ENCODE results near the gene RB1.

The RB1 gene

GRCh38 chr13:48402325-48402932 is 98.9 kb downstream of the RB1 start:
- Histone ChIP-seq H3K4me3 (ENCODE audit: low read depth, low read length) (no peak overlapping the region), H3K4me1 (no peaks in the 10 kb centered on the region), H3K27me3 (no peaks in the 10 kb centered on the region), H3K36me3 (peaks cover 5% of the 10 kb centered on the region), H3K9me3 (no peaks in the 10 kb centered on the region)
- DNase-seq, result no peak
- no peak for TF ChIP-seq CTCF (IDR thresholded peaks at IDR 0.05; ENCODE audit: low read depth, low read length)

- no peaks in the 10 kb centered on the region for H3K4me1 ChIP-seq
Observed at GRCh38 chr13:48403151-48403631, 99.6 kb downstream of the RB1 start.

GRCh38 chr13:48403913-48404312 is 100.4 kb downstream of the RB1 start:
- H3K9me3 ChIP-seq, result no peaks in the 10 kb centered on the region
- no peaks in the 10 kb centered on the region for H3K4me1 ChIP-seq
- no peak for TF ChIP-seq CTCF (IDR thresholded peaks at IDR 0.05; ENCODE audit: low read depth, low read length)
- peaks cover 5% of the 10 kb centered on the region for H3K36me3 ChIP-seq
- H3K27me3 ChIP-seq, result no peaks in the 10 kb centered on the region
- DNase-seq, result no peak
- H3K4me3 ChIP-seq (ENCODE audit: low read depth, low read length), result no peak overlapping the region

More at GRCh38 chr13:48403151-48403631, 99.6 kb downstream of the RB1 start:
- Histone ChIP-seq H3K27me3 (no peaks in the 10 kb centered on the region), H3K36me3 (peaks cover 5% of the 10 kb centered on the region), H3K4me3 (ENCODE audit: low read depth, low read length) (no peak overlapping the region), H3K9me3 (no peaks in the 10 kb centered on the region)
- DNase-seq, result no peak
- no peak for TF ChIP-seq CTCF (IDR thresholded peaks at IDR 0.05; ENCODE audit: low read depth, low read length)

GRCh38 chr13:48404952-48405351 is 101.4 kb downstream of the RB1 start:
- H3K36me3 ChIP-seq, result peaks cover 5% of the 10 kb centered on the region
- H3K9me3 ChIP-seq, result no peaks in the 10 kb centered on the region
- H3K27me3 ChIP-seq, result no peaks in the 10 kb centered on the region
- no peak overlapping the region for H3K4me3 ChIP-seq (ENCODE audit: low read depth, low read length)
- TF ChIP-seq CTCF (IDR thresholded peaks at IDR 0.05; ENCODE audit: low read depth, low read length), result no peak
- H3K4me1 ChIP-seq, result no peaks in the 10 kb centered on the region
- no peak for DNase-seq

GRCh38 chr13:48405875-48406274 is 102.3 kb downstream of the RB1 start:
- peaks cover 5% of the 10 kb centered on the region; the same call in 1 of the 2 replicates for H3K36me3 ChIP-seq
- no peaks in the 10 kb centered on the region for H3K9me3 ChIP-seq
- TF ChIP-seq CTCF (IDR thresholded peaks at IDR 0.05; ENCODE audit: low read depth, low read length), result no peak
- H3K4me1 ChIP-seq, result no peaks in the 10 kb centered on the region
- no peaks in the 10 kb centered on the region for H3K27me3 ChIP-seq
- DNase-seq, result no peak
- no peak overlapping the region for H3K4me3 ChIP-seq (ENCODE audit: low read depth, low read length)

- H3K36me3 ChIP-seq, result peaks cover 5% of the 10 kb centered on the region; the same call in 1 of the 2 replicates
- H3K27me3 ChIP-seq, result no peaks in the 10 kb centered on the region
- H3K9me3 ChIP-seq, result no peaks in the 10 kb centered on the region
- DNase-seq, result no peak
- no peaks in the 10 kb centered on the region; the same call in 1 of the 2 replicates for H3K4me1 ChIP-seq
- H3K4me3 ChIP-seq (ENCODE audit: low read depth, low read length), result no peak overlapping the region
- TF ChIP-seq CTCF (IDR thresholded peaks at IDR 0.05; ENCODE audit: low read depth, low read length), result no peak
Observed at GRCh38 chr13:48410199-48410598, 106.6 kb downstream of the RB1 start.
